ENCODE results near the gene SIK2.

The SIK2 gene

GRCh38 chr11:111574373-111575225 is 27.6 kb upstream of the SIK2 start:
- TF ChIP-seq CEBPB (IDR thresholded peaks at IDR 0.05) (no peak), TEAD4 (IDR thresholded peaks at IDR 0.05) (no peak), USF1 (IDR thresholded peaks at IDR 0.05) (no peak)

GRCh38 chr11:111575740-111576139 is 26.5 kb upstream of the SIK2 start:
- TF ChIP-seq FOXM1 (IDR thresholded peaks at IDR 0.05; ENCODE audit: borderline replicate concordance, low read depth) = no peak
- no peak for TF ChIP-seq TAF1 (IDR thresholded peaks at IDR 0.05; ENCODE audit: low read depth)
- TF ChIP-seq CREB1 (IDR thresholded peaks at IDR 0.05; ENCODE audit: low read depth) = no peak
- TF ChIP-seq YY1 (IDR thresholded peaks at IDR 0.05; ENCODE audit: low read depth) = no peak
- TF ChIP-seq TEAD4 (IDR thresholded peaks at IDR 0.05) = no peak
- no peak for TF ChIP-seq NFIC (IDR thresholded peaks at IDR 0.05)
- TF ChIP-seq EGR1 (IDR thresholded peaks at IDR 0.05) = no peak
- TF ChIP-seq MAX (IDR thresholded peaks at IDR 0.05) = no peak
- TF ChIP-seq TCF12 (IDR thresholded peaks at IDR 0.05; ENCODE audit: low read depth) = no peak
- no peak for TF ChIP-seq REST (IDR thresholded peaks at IDR 0.05; ENCODE audit: low read depth)
- no peak for TF ChIP-seq EP300 (IDR thresholded peaks at IDR 0.05; ENCODE audit: borderline replicate concordance)
- TF ChIP-seq CEBPB (IDR thresholded peaks at IDR 0.05) = no peak
- no peak for TF ChIP-seq ZBTB7A (IDR thresholded peaks at IDR 0.05; ENCODE audit: low read depth)
- TF ChIP-seq RAD21 (IDR thresholded peaks at IDR 0.05; ENCODE audit: low read depth) = no peak

- TF ChIP-seq TAF1 (IDR thresholded peaks at IDR 0.05; ENCODE audit: low read depth) (no peak), EP300 (IDR thresholded peaks at IDR 0.05; ENCODE audit: borderline replicate concordance) (no peak)
These were observed 24.4 kb upstream of the SIK2 start for GRCh38 chr11:111577821-111578220.

- TF ChIP-seq TCF12 (IDR thresholded peaks at IDR 0.05; ENCODE audit: low read depth) (no peak), RAD21 (IDR thresholded peaks at IDR 0.05; ENCODE audit: low read depth) (no peak), CREB1 (IDR thresholded peaks at IDR 0.05; ENCODE audit: low read depth) (no peak), FOXM1 (IDR thresholded peaks at IDR 0.05; ENCODE audit: borderline replicate concordance, low read depth) (no peak), MAX (IDR thresholded peaks at IDR 0.05) (no peak), YY1 (IDR thresholded peaks at IDR 0.05; ENCODE audit: low read depth) (no peak), USF1 (IDR thresholded peaks at IDR 0.05) (no peak), NFIC (IDR thresholded peaks at IDR 0.05) (no peak), EGR1 (IDR thresholded peaks at IDR 0.05) (no peak), EP300 (IDR thresholded peaks at IDR 0.05; ENCODE audit: borderline replicate concordance) (no peak), TEAD4 (IDR thresholded peaks at IDR 0.05) (no peak), REST (IDR thresholded peaks at IDR 0.05; ENCODE audit: low read depth) (no peak)
These were observed 20.9 kb upstream of the SIK2 start for GRCh38 chr11:111581341-111581740.

GRCh38 chr11:111582163-111582562 is 20.1 kb upstream of the SIK2 start:
- TF ChIP-seq REST (IDR thresholded peaks at IDR 0.05; ENCODE audit: low read depth) (no peak), NFIC (IDR thresholded peaks at IDR 0.05) (no peak), ZBTB7A (IDR thresholded peaks at IDR 0.05; ENCODE audit: low read depth) (no peak), RAD21 (IDR thresholded peaks at IDR 0.05; ENCODE audit: low read depth) (no peak), USF1 (IDR thresholded peaks at IDR 0.05) (no peak), YY1 (IDR thresholded peaks at IDR 0.05; ENCODE audit: low read depth) (no peak), EGR1 (IDR thresholded peaks at IDR 0.05) (no peak), MAX (IDR thresholded peaks at IDR 0.05) (no peak), CEBPB (IDR thresholded peaks at IDR 0.05) (no peak), TCF12 (IDR thresholded peaks at IDR 0.05; ENCODE audit: low read depth) (no peak), TEAD4 (IDR thresholded peaks at IDR 0.05) (no peak), FOXM1 (IDR thresholded peaks at IDR 0.05; ENCODE audit: borderline replicate concordance, low read depth) (no peak), EP300 (IDR thresholded peaks at IDR 0.05; ENCODE audit: borderline replicate concordance) (no peak), TAF1 (IDR thresholded peaks at IDR 0.05; ENCODE audit: low read depth) (no peak), CREB1 (IDR thresholded peaks at IDR 0.05; ENCODE audit: low read depth) (no peak)

Measured in Ishikawa (cell line).